Uterus (tissue), 4 donors: ENCODE measurements around the gene ALS2CL. TPM values are rescaled to one million over a fixed set of nuclear protein-coding genes. Genes with fewer than 3 reads are reported as not detected.

ENCODE experiments used
- DNase-seq, 2 donors: peaks; one replicate each; pipeline ENCODE4 v3.0.0-alpha.2; 2019 to 2020
- H3K27ac ChIP-seq, 2 donors: fragments of 200-600 bp; sonication (generic); 1 replicate in 1 of 2; 2 replicates in 1 of 2; pipeline ENCODE4 v1.5.1; 2016 to 2018
- H3K27me3 ChIP-seq, 2 donors: fragments of 200-600 bp; sonication (generic); one replicate each; pipeline ENCODE4 v1.5.1; 2018 to 2019; ENCODE audit warnings: control low read depth in 1 of 2
- H3K36me3 ChIP-seq, 2 donors: fragments of 200-600 bp; sonication (generic); one replicate each; pipeline ENCODE4 v1.5.1; 2019; ENCODE audit warnings: control low read depth in 1 of 2
- H3K4me1 ChIP-seq, 2 donors: fragments of 200-600 bp; sonication (generic); one replicate each; pipeline ENCODE4 v1.5.1; 2018 to 2019; ENCODE audit warnings: control low read depth in 1 of 2
- H3K4me3 ChIP-seq, 2 donors: fragments of 200-600 bp; sonication (generic); 1 replicate in 1 of 2; 2 replicates in 1 of 2; pipeline ENCODE4 v1.5.1; 2018 to 2019; ENCODE audit warnings: mild to moderate bottlenecking in 1 of 2
- H3K9me3 ChIP-seq, 2 donors: fragments of 200-600 bp; sonication (generic); one replicate each; pipeline ENCODE4 v1.5.1; 2019; ENCODE audit warnings: control low read depth in 1 of 2
- POLR2A ChIP-seq, 2 donors: fragments of 450-650 bp; IDR thresholded peaks; one replicate each; pipeline ENCODE4 v1.6.1; 2016; ENCODE audit warnings: antibody characterized with exemption in 2 of 2, mild to moderate bottlenecking in 1 of 2, moderate library complexity in 1 of 2
- intact Hi-C: fragments of 100-400 bp; cut with DNase I; formaldehyde crosslinking; loops from one replicate; pipeline ENCODE4 v1.15.1; 2023; ENCODE audit warnings: low total_unique reads
- total RNA-seq, 4 donors: library from RNA; depleted of rRNA in 3 of 4; stranded (reverse); fragments of >200 nt in 3 of 4; gene quantifications; one replicate each; pipeline versions ENCODE4 v1.1.0 to v1.2.4, GENCODE V29; 2014 to 2023
- TF ChIP-seq, protein P1 (sequence below), 4 experiments: fragments of 200-600 bp in 2 of 4; fragments of 450-650 bp in 2 of 4; sonication (generic) in 2 of 4; IDR thresholded peaks; one replicate each; pipeline ENCODE4 v1.5.1; 2016 to 2019; ENCODE audit warnings: antibody characterized with exemption in 4 of 4, mild to moderate bottlenecking in 2 of 4, moderate library complexity in 1 of 4
- donor health status: DM: yes; HTN: yes; CAD: no.

The ALS2CL gene
- total RNA-seq, 4 donors from 2014 or later, result 15.7 to 75.3 (median 31.5) TPM

DNA sequence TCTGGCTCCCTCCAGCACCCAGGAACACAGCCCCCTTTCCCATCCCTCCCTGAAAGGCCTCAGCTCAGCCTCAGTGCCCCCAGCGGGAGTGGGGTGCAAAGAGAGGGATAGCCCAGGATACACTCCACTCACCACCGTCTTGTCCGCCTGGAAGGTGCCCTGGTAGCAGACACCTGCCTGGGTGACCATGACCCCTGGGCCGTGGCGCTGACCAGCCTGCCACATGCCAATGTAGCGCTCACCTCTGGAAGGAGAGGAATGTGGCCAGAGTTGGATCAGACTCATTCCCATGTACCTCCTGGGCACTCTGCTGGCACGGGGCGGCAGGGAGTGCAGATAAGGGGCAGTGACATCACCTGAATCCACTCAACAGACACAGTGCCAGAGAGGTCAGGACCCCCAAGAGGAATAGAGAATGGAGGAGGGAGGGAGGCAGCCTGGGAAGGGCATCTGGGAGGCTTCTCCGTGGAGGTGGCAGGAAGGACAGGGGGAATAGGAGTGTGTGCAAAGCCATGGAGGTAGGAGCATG, 13.1 kb downstream of the ALS2CL start:
- Histone ChIP-seq H3K27ac (no peak overlapping the region), H3K36me3 (no peaks in the 10 kb centered on the region), H3K4me3 (no peak overlapping the region), H3K27me3 (no peaks in the 10 kb centered on the region), H3K4me1 (no peaks in the 10 kb centered on the region), H3K9me3 (no peaks in the 10 kb centered on the region)
- intact Hi-C loops, result no loop called here
- no peak for DNase-seq
- TF ChIP-seq, protein P1, sequence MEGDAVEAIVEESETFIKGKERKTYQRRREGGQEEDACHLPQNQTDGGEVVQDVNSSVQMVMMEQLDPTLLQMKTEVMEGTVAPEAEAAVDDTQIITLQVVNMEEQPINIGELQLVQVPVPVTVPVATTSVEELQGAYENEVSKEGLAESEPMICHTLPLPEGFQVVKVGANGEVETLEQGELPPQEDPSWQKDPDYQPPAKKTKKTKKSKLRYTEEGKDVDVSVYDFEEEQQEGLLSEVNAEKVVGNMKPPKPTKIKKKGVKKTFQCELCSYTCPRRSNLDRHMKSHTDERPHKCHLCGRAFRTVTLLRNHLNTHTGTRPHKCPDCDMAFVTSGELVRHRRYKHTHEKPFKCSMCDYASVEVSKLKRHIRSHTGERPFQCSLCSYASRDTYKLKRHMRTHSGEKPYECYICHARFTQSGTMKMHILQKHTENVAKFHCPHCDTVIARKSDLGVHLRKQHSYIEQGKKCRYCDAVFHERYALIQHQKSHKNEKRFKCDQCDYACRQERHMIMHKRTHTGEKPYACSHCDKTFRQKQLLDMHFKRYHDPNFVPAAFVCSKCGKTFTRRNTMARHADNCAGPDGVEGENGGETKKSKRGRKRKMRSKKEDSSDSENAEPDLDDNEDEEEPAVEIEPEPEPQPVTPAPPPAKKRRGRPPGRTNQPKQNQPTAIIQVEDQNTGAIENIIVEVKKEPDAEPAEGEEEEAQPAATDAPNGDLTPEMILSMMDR (IDR thresholded peaks at IDR 0.05), result no peak
- TF ChIP-seq POLR2A (IDR thresholded peaks at IDR 0.05), result no peak

- Histone ChIP-seq H3K27me3 (no peaks in the 10 kb centered on the region), H3K36me3 (no peaks in the 10 kb centered on the region), H3K27ac (no peak overlapping the region), H3K4me3 (no peak overlapping the region), H3K9me3 (no peaks in the 10 kb centered on the region), H3K4me1 (no peaks in the 10 kb centered on the region)
- intact Hi-C loops, result no loop called here
- no peak for TF ChIP-seq POLR2A (IDR thresholded peaks at IDR 0.05)
- TF ChIP-seq, protein P1 (IDR thresholded peaks at IDR 0.05), result no peak
- DNase-seq, result no peak
These were observed 13.8 kb downstream of the ALS2CL start for GRCh38 chr3:46679681-46680080.

GRCh38 chr3:46678280-46678679, 15.2 kb downstream of the ALS2CL start:
- Histone ChIP-seq H3K27ac (no peak overlapping the region), H3K4me3 (no peak overlapping the region), H3K4me1 (no peaks in the 10 kb centered on the region), H3K9me3 (no peaks in the 10 kb centered on the region), H3K36me3 (no peaks in the 10 kb centered on the region), H3K27me3 (no peaks in the 10 kb centered on the region)
- no peak for DNase-seq
- intact Hi-C loops, result no loop called here
- TF ChIP-seq, protein P1 (IDR thresholded peaks at IDR 0.05), result no peak
- no peak for TF ChIP-seq POLR2A (IDR thresholded peaks at IDR 0.05)

DNA sequence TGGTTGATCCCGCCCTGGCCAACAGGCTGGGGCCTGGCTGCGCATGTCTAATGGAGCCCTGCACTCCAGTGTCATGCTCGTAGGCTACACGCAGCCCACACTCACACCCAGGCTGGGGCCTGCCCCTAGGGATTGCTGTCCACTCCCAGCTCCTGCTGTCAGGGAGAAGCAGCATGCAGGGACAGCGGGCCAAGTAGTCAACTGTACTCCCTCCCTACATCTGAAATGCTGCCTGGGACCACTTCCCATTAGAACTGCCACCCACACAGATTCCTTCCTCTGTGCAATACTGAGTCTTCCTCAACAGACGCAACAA, 16.1 kb downstream of the ALS2CL start:
- H3K27me3 ChIP-seq, result no peaks in the 10 kb centered on the region
- H3K4me3 ChIP-seq, result no peak overlapping the region

GRCh38 chr3:46676601-46677410, 16.7 kb downstream of the ALS2CL start:
- no peaks in the 10 kb centered on the region for H3K36me3 ChIP-seq

More for the DNA sequence above, 16.1 kb downstream of the ALS2CL start:
- peak overlapping the region in 1 of 2 donors; percentile 18 for H3K27ac ChIP-seq
- intact Hi-C loops, result no loop called here
- no peaks in the 10 kb centered on the region for H3K4me1 ChIP-seq
- H3K36me3 ChIP-seq, result no peaks in the 10 kb centered on the region
- no peaks in the 10 kb centered on the region for H3K9me3 ChIP-seq
- TF ChIP-seq POLR2A (IDR thresholded peaks at IDR 0.05), result no peak
- TF ChIP-seq, protein P1 (IDR thresholded peaks at IDR 0.05), result no peak
- DNase-seq, result peak; percentile 37 to 69

More at GRCh38 chr3:46676601-46677410, 16.7 kb downstream of the ALS2CL start:
- Histone ChIP-seq H3K4me3 (no peak overlapping the region), H3K4me1 (no peaks in the 10 kb centered on the region), H3K27ac (peak overlapping the region; percentile 18 to 39), H3K27me3 (no peaks in the 10 kb centered on the region), H3K9me3 (no peaks in the 10 kb centered on the region)
- intact Hi-C loops, result no loop called here
- TF ChIP-seq, protein P1 (IDR thresholded peaks at IDR 0.05), result no peak
- no peak for TF ChIP-seq POLR2A (IDR thresholded peaks at IDR 0.05)
- no peak for DNase-seq
